ENCODE data around the gene SGO2. TPM values are rescaled to one million over a fixed set of nuclear protein-coding genes. Genes with fewer than 3 reads are reported as not detected.

Gene SGO2
- total and polyA plus RNA-seq, 2 of the 13 experiments (the other 11 are each of a cell fraction or from before 2014, with no cell fraction given): 5.1 to 16.2 TPM

GRCh38 chr2:200483729-200484198 lies 42.2 kb upstream of the SGO2 start (continued):
- TF ChIP-seq PRDM10 (CRISPR knock-in tag; IDR thresholded peaks at IDR 0.05; ENCODE audit: low read depth): no peak
- no peak for TF ChIP-seq NR2F6 (IDR thresholded peaks at IDR 0.05)
- TF ChIP-seq NR2F6 (CRISPR knock-in tag; IDR thresholded peaks at IDR 0.05): 0 out of 2 replicates have a peak, but pooled peaks have one; percentile 35
- TF ChIP-seq CCDC6 (CRISPR knock-in tag; IDR thresholded peaks at IDR 0.05): 0 out of 2 replicates have a peak, but pooled peaks have one; percentile 23
- no peak for TF ChIP-seq NFE2 (CRISPR knock-in tag; IDR thresholded peaks at IDR 0.05)
- peak; percentile 95 for TF ChIP-seq RBM22 (optimal IDR thresholded peaks at IDR 0.05; ENCODE audit: low read length)
- no peak for TF ChIP-seq ZNF512 (CRISPR knock-in tag; IDR thresholded peaks at IDR 0.05)
- TF ChIP-seq ELF1 (CRISPR knock-in tag; IDR thresholded peaks at IDR 0.05): 0 out of 2 replicates have a peak, but pooled peaks have one; percentile 21
- no peak for TF ChIP-seq ZNF18 (CRISPR knock-in tag; IDR thresholded peaks at IDR 0.05; ENCODE audit: insufficient replicate concordance)
- TF ChIP-seq ARID4A (CRISPR knock-in tag; IDR thresholded peaks at IDR 0.05; ENCODE audit: borderline replicate concordance): no peak
- TF ChIP-seq SMC3 (IDR thresholded peaks at IDR 0.05; ENCODE audit: low read length): peak; percentile 60
- 0 out of 2 replicates have a peak, but pooled peaks have one; percentile 28 for TF ChIP-seq ZBTB38 (CRISPR knock-in tag; IDR thresholded peaks at IDR 0.05)
- TF ChIP-seq SIN3A (IDR thresholded peaks at IDR 0.05; ENCODE audit: borderline replicate concordance, low read depth, low read length): peak; percentile 29; the same call in 1 of the 2 replicates
- TF ChIP-seq ZNF513 (CRISPR knock-in tag; conservative IDR thresholded peaks at IDR 0.05): no peak
- TF ChIP-seq FOXA1 (IDR thresholded peaks at IDR 0.05): no peak
- 0 out of 2 replicates have a peak, but pooled peaks have one; percentile 29 for TF ChIP-seq FOXA1 (CRISPR knock-in tag; IDR thresholded peaks at IDR 0.05)
- 0 out of 2 replicates have a peak, but pooled peaks have one; percentile 45 for TF ChIP-seq ZNF788 (CRISPR knock-in tag; IDR thresholded peaks at IDR 0.05; ENCODE audit: borderline replicate concordance)
- TF ChIP-seq HOXA3 (CRISPR knock-in tag; IDR thresholded peaks at IDR 0.05): peak; percentile 29; the same call in 1 of the 2 replicates

All from HepG2 (cell line).